ENCODE data around the gene ZNF652. TPM values are rescaled to one million over a fixed set of nuclear protein-coding genes. Genes with fewer than 3 reads are reported as not detected.
A peak's percentile ranks its signal among the peaks of the same experiment; 100 is the strongest.

Gene ZNF652
- total RNA-seq, 2 experiments from 2014 or later: 33.7 to 34.9 TPM

DNA sequence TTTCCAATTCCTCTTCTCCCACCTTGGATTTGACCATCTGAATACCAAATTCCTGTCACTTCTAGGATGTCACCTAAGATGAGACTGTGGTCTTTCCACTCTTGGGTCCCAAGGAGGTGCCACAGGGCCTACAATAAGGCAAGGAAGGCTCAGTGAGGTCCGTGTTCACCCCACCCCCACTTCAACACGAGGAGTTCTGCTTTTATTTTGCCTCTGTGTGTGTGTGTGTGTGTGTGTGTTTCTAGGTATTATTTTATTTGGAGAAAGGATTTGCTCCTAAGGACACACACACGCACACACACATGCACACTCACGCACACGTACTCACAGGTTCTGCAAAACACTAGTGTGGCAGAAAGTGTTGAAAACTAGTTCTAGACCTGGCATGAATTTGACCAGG, 106.9 kb downstream of the ZNF652 start:
- no peak for TF ChIP-seq CTCF (IDR thresholded peaks at IDR 0.05)

GRCh38 chr17:49254066-49254465, 108.0 kb downstream of the ZNF652 start:
- Histone ChIP-seq H3K27me3 (ENCODE audit: control insufficient read depth in 1 of 2, insufficient read depth in 2 of 2, low read length in 2 of 2) (peaks cover 0 to 3% of the 10 kb centered on the region in 2 experiments), H3K36me3 (ENCODE audit: insufficient read depth, low read length) (no peaks in the 10 kb centered on the region), H3K9me3 (ENCODE audit: control insufficient read depth in 1 of 2, insufficient read depth in 1 of 2, low read length in 2 of 2) (no peaks in the 10 kb centered on the region), H3K4me3 (ENCODE audit: low read length) (no peak overlapping the region), H3K27ac (ENCODE audit: low read depth in 1 of 2, low read length in 2 of 2) (no peak overlapping the region), H3K4me1 (ENCODE audit: insufficient read depth, low read length) (no peaks in the 10 kb centered on the region)
- POLR2A ChIA-PET: no interaction called here
- CTCF ChIA-PET: no interaction called here
- H3K4me3 Mint-ChIP-seq: no peak overlapping the region
- H3K36me3 Mint-ChIP-seq (ENCODE audit: low read depth): no peaks in the 10 kb centered on the region
- intact Hi-C loops (cut with DNase I, micrococcal nuclease): no loop called here
- no peaks in the 10 kb centered on the region for H3K9me3 Mint-ChIP-seq
- peaks cover 7% of the 10 kb centered on the region for H3K27me3 Mint-ChIP-seq
- ATAC-seq (ENCODE audit: poor library complexity) (no peak), DNase-seq (no peak)
- H3K27ac Mint-ChIP-seq: no peak overlapping the region
- no peak for TF ChIP-seq CTCF (IDR thresholded peaks at IDR 0.05)
- no peaks in the 10 kb centered on the region for H3K4me1 Mint-ChIP-seq (ENCODE audit: low read depth)

More for the DNA sequence above, 106.9 kb downstream of the ZNF652 start:
- Mint-ChIP-seq H3K27ac (no peak overlapping the region), H3K9me3 (no peaks in the 10 kb centered on the region), H3K4me3 (no peak overlapping the region), H3K36me3 (ENCODE audit: low read depth) (no peaks in the 10 kb centered on the region), H3K27me3 (peaks cover 2% of the 10 kb centered on the region), H3K4me1 (ENCODE audit: low read depth) (peaks cover 4% of the 10 kb centered on the region)
- H3K4me1 ChIP-seq (ENCODE audit: insufficient read depth, low read length): peaks cover 7% of the 10 kb centered on the region
- no peak overlapping the region for H3K4me3 ChIP-seq (ENCODE audit: low read length)
- no peaks in the 10 kb centered on the region for H3K36me3 ChIP-seq (ENCODE audit: insufficient read depth, low read length)
- H3K27me3 ChIP-seq (ENCODE audit: control insufficient read depth in 1 of 2, insufficient read depth in 2 of 2, low read length in 2 of 2): no peaks in the 10 kb centered on the region
- ChIA-PET POLR2A (no interaction called here), CTCF (no interaction called here)
- intact Hi-C loops (cut with DNase I, micrococcal nuclease): no loop called here
- no peak overlapping the region for H3K27ac ChIP-seq (ENCODE audit: low read depth in 1 of 2, low read length in 2 of 2)
- ATAC-seq (ENCODE audit: poor library complexity) (no peak), DNase-seq (no peak)
- no peaks in the 10 kb centered on the region for H3K9me3 ChIP-seq (ENCODE audit: control insufficient read depth in 1 of 2, insufficient read depth in 1 of 2, low read length in 2 of 2)

- ChIA-PET CTCF (no interaction called here), POLR2A (no interaction called here)
- no peak overlapping the region for H3K4me3 Mint-ChIP-seq
- H3K9me3 Mint-ChIP-seq: no peaks in the 10 kb centered on the region
- H3K27ac Mint-ChIP-seq: no peak overlapping the region
- Histone ChIP-seq H3K27me3 (ENCODE audit: control insufficient read depth in 1 of 2, insufficient read depth in 2 of 2, low read length in 2 of 2) (peaks cover 0 to 3% of the 10 kb centered on the region in 2 experiments), H3K27ac (ENCODE audit: low read depth in 1 of 2, low read length in 2 of 2) (no peak overlapping the region), H3K9me3 (ENCODE audit: control insufficient read depth in 1 of 2, insufficient read depth in 1 of 2, low read length in 2 of 2) (no peaks in the 10 kb centered on the region), H3K36me3 (ENCODE audit: insufficient read depth, low read length) (no peaks in the 10 kb centered on the region), H3K4me1 (ENCODE audit: insufficient read depth, low read length) (no peaks in the 10 kb centered on the region), H3K4me3 (ENCODE audit: low read length) (no peak overlapping the region)
- DNase-seq (peak in 2 of 14 experiments; percentile 46 to 58), ATAC-seq (ENCODE audit: poor library complexity) (no peak)
- intact Hi-C loops (cut with DNase I, micrococcal nuclease): no loop called here
- no peaks in the 10 kb centered on the region for H3K36me3 Mint-ChIP-seq (ENCODE audit: low read depth)
- H3K27me3 Mint-ChIP-seq: peaks cover 8% of the 10 kb centered on the region
- no peaks in the 10 kb centered on the region for H3K4me1 Mint-ChIP-seq (ENCODE audit: low read depth)
- TF ChIP-seq CTCF (IDR thresholded peaks at IDR 0.05): no peak
Measured at GRCh38 chr17:49252148-49252695, 109.8 kb downstream of the ZNF652 start.
